Endothelial cell of umbilical vein (primary cell): Measurements from ENCODE around the gene VPS35L. TPM values are rescaled to one million over a fixed set of nuclear protein-coding genes. Genes with fewer than 3 reads are reported as not detected.

Experiments
- BruUV-seq: library from RNA; stranded (reverse); fragments of 400-500 nt; replicated peaks from 2 replicates; lab custom pipeline; 2021; lab: Mats Ljungman, UMichigan
- CTCF ChIA-PET: fragments of 300-600, 350-600 bp; sonication (Branson Sonifier 250); formaldehyde crosslinking; loops from one replicate; lab custom pipeline; 2021; ENCODE audit warnings: antibody characterized with exemption, inconsistent platforms; lab: Charles Lee
- POLR2A ChIA-PET: fragments of 300-600, 350-600 bp; sonication (Branson Sonifier 250); formaldehyde crosslinking; loops from one replicate; lab custom pipeline; 2021; ENCODE audit warnings: antibody characterized with exemption, inconsistent platforms; lab: Charles Lee
- DNase-seq: peaks from one replicate; pipeline ENCODE4 v3.0.0-alpha.2; 2011; ENCODE audit warnings: low read depth, low spot score
- FAIRE-seq: peaks from 2 replicates; lab custom pipeline; 2011; peaks lifted over from hg19 to GRCh38; lab: Jason Lieb, UNC
- H2AFZ ChIP-seq: 2 replicates; pipeline ENCODE4 v1.6.0; 2012; ENCODE audit warnings: low read depth, low read length, control low read depth, inconsistent platforms
- H3K27ac ChIP-seq: 2 replicates; pipeline ENCODE4 v1.5.1; 2011; ENCODE audit warnings: low read depth, mild to moderate bottlenecking, control low read depth, low read length, moderate library complexity; ENCODE audit not compliant: insufficient read depth
- H3K27me3 ChIP-seq, 2 experiments: 2 replicates each; pipeline versions ENCODE4 v1.6.0 to v1.6.1; 2011; ENCODE audit warnings: low read length in 2 of 2, mixed read lengths in 1 of 2; ENCODE audit not compliant: control insufficient read depth in 2 of 2, insufficient read depth in 2 of 2
- H3K36me3 ChIP-seq, 2 experiments: 2 replicates in 1 of 2; 3 replicates in 1 of 2; pipeline ENCODE4 v1.5.1; 2011; ENCODE audit warnings: low read length in 2 of 2, mild to moderate bottlenecking in 1 of 2, moderate library complexity in 1 of 2; ENCODE audit not compliant: control insufficient read depth in 2 of 2, insufficient read depth in 2 of 2; ENCODE audit errors: extremely low read depth in 1 of 2
- H3K4me1 ChIP-seq: 3 replicates; pipeline ENCODE4 v1.5.1; 2011; ENCODE audit warnings: mild to moderate bottlenecking, low read length; ENCODE audit not compliant: control insufficient read depth, insufficient read depth; ENCODE audit errors: extremely low read depth
- H3K4me2 ChIP-seq: 2 replicates; pipeline ENCODE4 v1.6.1; 2011; ENCODE audit warnings: low read length, control low read depth, mixed read lengths; ENCODE audit not compliant: insufficient read depth
- H3K4me3 ChIP-seq, 3 experiments: fragments of 200-600 bp in 1 of 3; sonication (generic), shearing (Covaris generic) in 1 of 3; replicated peaks in 1 of 3; 2 replicates each; pipeline ENCODE4 v1.5.1; 2011 to 2016; ENCODE audit warnings: control low read depth in 3 of 3, low read length in 3 of 3, mild to moderate bottlenecking in 2 of 3, inconsistent platforms in 1 of 3, low read depth in 1 of 3, moderate library complexity in 1 of 3; ENCODE audit not compliant: insufficient read depth in 1 of 3
- H3K79me2 ChIP-seq: 2 replicates; pipeline ENCODE4 v1.6.0; 2012; ENCODE audit warnings: low read length, inconsistent platforms; ENCODE audit not compliant: control insufficient read depth, insufficient read depth
- H3K9ac ChIP-seq: replicated peaks from 2 replicates; pipeline ENCODE3; 2011; ENCODE audit warnings: low read length, control low read depth; ENCODE audit not compliant: insufficient read depth; ENCODE audit errors: extremely low read depth
- H3K9me1 ChIP-seq: replicated peaks from 3 replicates; pipeline ENCODE4 v1.6.0; 2011; ENCODE audit warnings: mild to moderate bottlenecking, low read length; ENCODE audit not compliant: control insufficient read depth, insufficient read depth; ENCODE audit errors: extremely low read depth
- H3K9me3 ChIP-seq: replicated peaks from 2 replicates; pipeline ENCODE4 v1.5.1; 2012; ENCODE audit warnings: low read length, inconsistent platforms; ENCODE audit not compliant: control insufficient read depth, insufficient read depth
- H4K20me1 ChIP-seq: replicated peaks from 2 replicates; pipeline ENCODE3; 2011; ENCODE audit warnings: mild to moderate bottlenecking, low read length; ENCODE audit not compliant: control insufficient read depth, insufficient read depth; ENCODE audit errors: extremely low read depth
- EZH2 ChIP-seq: IDR thresholded peaks from 2 replicates; pipeline ENCODE4 v1.6.1; 2012; ENCODE audit warnings: borderline replicate concordance, low read depth, mild to moderate bottlenecking, moderate library complexity, low read length, inconsistent platforms; ENCODE audit not compliant: severe bottlenecking
- FOS ChIP-seq: IDR thresholded peaks from 2 replicates; pipeline ENCODE4 v1.6.1; 2011; ENCODE audit warnings: mild to moderate bottlenecking, low read length, moderate library complexity, borderline replicate concordance; ENCODE audit not compliant: insufficient read depth
- GATA2 ChIP-seq: IDR thresholded peaks from 2 replicates; pipeline ENCODE4 v1.7.0; 2011; ENCODE audit warnings: low read depth, mild to moderate bottlenecking, moderate library complexity, mixed read lengths, low read length; ENCODE audit not compliant: insufficient read length, insufficient read depth
- JUN ChIP-seq: IDR thresholded peaks from 2 replicates; pipeline ENCODE4 v1.6.1; 2011; ENCODE audit warnings: borderline replicate concordance, low read depth; ENCODE audit not compliant: insufficient read length, insufficient read depth
- MYC ChIP-seq: IDR thresholded peaks from one replicate; pipeline ENCODE4 v1.6.1; 2011; ENCODE audit warnings: mild to moderate bottlenecking, low read depth, low read length
- POLR2A ChIP-seq: IDR thresholded peaks from 2 replicates; pipeline ENCODE4 v1.6.1; 2012; ENCODE audit warnings: low read depth, mild to moderate bottlenecking, control low read depth, low read length
- POLR2AphosphoS5 ChIP-seq: IDR thresholded peaks from 2 replicates; pipeline ENCODE4 v1.6.1; 2012; ENCODE audit warnings: low read depth, mild to moderate bottlenecking, control low read depth, low read length, moderate library complexity; ENCODE audit not compliant: insufficient read depth
- dilution Hi-C: fragments of 300-500 bp; cut with MboI; formaldehyde crosslinking; loops from one replicate; pipeline ENCODE4 v1.15.0; 2019; ENCODE audit warnings: low sequenced_read_pairs; ENCODE audit not compliant: extremely low pct_ligation_motif_present
- intact Hi-C: fragments of 100-400 bp; cut with micrococcal nuclease; formaldehyde crosslinking; loops from one replicate; pipeline ENCODE4 v1.10.0; 2022
- polyA plus RNA-seq, 4 experiments: library from polyadenylated mRNA; depleted of rRNA in 3 of 4; stranded (reverse) in 3 of 4; unstranded in 1 of 4; fragments of >200 nt; gene quantifications; 2 replicates each; pipeline versions ENCODE4 v1.2.1 to v1.2.3, GENCODE V29; 2011 to 2012; ENCODE audit warnings: missing spikeins in 1 of 4
- total RNA-seq: library from RNA; stranded (reverse); gene quantifications from 2 replicates; pipeline ENCODE4 v1.2.3, GENCODE V29; 2021
- TF ChIP-seq, protein P1 (sequence below): IDR thresholded peaks from 2 replicates; pipeline ENCODE4 v1.6.1; 2011; ENCODE audit not compliant: insufficient read depth, insufficient read length
- TF ChIP-seq, protein P2 (sequence below), 2 donors: IDR thresholded peaks; 1 replicate in 1 of 2; 2 replicates in 1 of 2; pipeline ENCODE4 v1.5.1; 2011; ENCODE audit warnings: low read length in 2 of 2, mild to moderate bottlenecking in 2 of 2, moderate library complexity in 2 of 2, control low read depth in 1 of 2, inconsistent platforms in 1 of 2, low read depth in 1 of 2; ENCODE audit not compliant: insufficient read depth in 1 of 2; ENCODE audit errors: extremely low read depth in 1 of 2

Gene VPS35L
- total and polyA plus RNA-seq, 2 donors (not counting 3 experiments of a cell fraction or from before 2014, with no cell fraction given) = 49.1 to 91.1 TPM

DNA sequence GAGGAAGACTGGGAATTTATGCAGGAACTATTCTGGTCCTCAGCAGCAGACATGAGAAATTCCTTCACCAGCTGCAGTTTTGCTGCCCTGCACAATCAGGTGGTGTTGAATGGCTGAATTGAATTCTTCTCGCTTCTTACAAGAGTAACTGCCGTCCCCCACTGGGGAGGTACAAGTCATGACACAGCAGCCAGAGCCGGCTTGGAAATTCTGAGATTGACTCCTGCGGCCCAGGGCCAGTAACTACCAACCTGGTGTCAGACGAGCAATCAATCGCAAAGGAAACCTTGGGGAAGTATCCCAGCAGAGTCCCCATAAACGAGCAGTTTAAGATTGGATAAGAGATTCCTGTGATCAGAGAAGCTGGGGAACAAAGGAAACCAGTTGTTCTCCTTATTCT, 131.8 kb downstream of the VPS35L start:
- H3K36me3 ChIP-seq = peaks cover 11 to 18% of the 10 kb centered on the region in 2 experiments

More for the DNA sequence above, 131.8 kb downstream of the VPS35L start:
- intact Hi-C loops = no loop called here
- Histone ChIP-seq H3K9ac (no peak overlapping the region), H3K4me3 (no peak overlapping the region), H3K4me2 (no peak overlapping the region), H2AFZ (no peak overlapping the region), H3K4me1 (no peaks in the 10 kb centered on the region), H3K27ac (no peak overlapping the region), H4K20me1 (no peaks in the 10 kb centered on the region), H3K79me2 (no peaks in the 10 kb centered on the region), H3K9me1 (no peaks in the 10 kb centered on the region), H3K9me3 (no peaks in the 10 kb centered on the region), H3K27me3 (no peaks in the 10 kb centered on the region)
- dilution Hi-C loops = no loop called here
- FAIRE-seq = no peak
- ChIA-PET POLR2A (no interaction called here), CTCF (no interaction called here)
- DNase-seq = no peak
- TF ChIP-seq JUN (no peak), MYC (no peak), EZH2 (no peak), GATA2 (no peak), POLR2A (no peak), FOS (no peak), POLR2AphosphoS5 (no peak)
- TF ChIP-seq, protein P1, sequence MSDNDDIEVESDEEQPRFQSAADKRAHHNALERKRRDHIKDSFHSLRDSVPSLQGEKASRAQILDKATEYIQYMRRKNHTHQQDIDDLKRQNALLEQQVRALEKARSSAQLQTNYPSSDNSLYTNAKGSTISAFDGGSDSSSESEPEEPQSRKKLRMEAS = no peak
- TF ChIP-seq, protein P2, sequence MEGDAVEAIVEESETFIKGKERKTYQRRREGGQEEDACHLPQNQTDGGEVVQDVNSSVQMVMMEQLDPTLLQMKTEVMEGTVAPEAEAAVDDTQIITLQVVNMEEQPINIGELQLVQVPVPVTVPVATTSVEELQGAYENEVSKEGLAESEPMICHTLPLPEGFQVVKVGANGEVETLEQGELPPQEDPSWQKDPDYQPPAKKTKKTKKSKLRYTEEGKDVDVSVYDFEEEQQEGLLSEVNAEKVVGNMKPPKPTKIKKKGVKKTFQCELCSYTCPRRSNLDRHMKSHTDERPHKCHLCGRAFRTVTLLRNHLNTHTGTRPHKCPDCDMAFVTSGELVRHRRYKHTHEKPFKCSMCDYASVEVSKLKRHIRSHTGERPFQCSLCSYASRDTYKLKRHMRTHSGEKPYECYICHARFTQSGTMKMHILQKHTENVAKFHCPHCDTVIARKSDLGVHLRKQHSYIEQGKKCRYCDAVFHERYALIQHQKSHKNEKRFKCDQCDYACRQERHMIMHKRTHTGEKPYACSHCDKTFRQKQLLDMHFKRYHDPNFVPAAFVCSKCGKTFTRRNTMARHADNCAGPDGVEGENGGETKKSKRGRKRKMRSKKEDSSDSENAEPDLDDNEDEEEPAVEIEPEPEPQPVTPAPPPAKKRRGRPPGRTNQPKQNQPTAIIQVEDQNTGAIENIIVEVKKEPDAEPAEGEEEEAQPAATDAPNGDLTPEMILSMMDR (IDR thresholded peaks at IDR 0.05; ENCODE audit: extremely low read depth in 1 of 2, insufficient read depth in 1 of 2, low read depth in 1 of 2, low read length in 2 of 2) = no peak
- no TSS peak for BruUV-seq
